GM18868 (cell line): ENCODE data around the gene TUT7.
"Not testable (repeated sequence)": the region's sequence is repeated elsewhere in the genome, so short reads cannot be mapped to it uniquely, and the experiment has no call there.

ENCODE experiments used
- ATAC-seq: cut with Tn5 transposase; IDR thresholded peaks from one replicate; pipeline ENCODE4 v1.9.1; 2021; ENCODE audit warnings: mild to moderate bottlenecking, moderate library complexity; ENCODE audit not compliant: unreplicated experiment

The TUT7 gene, protein sequence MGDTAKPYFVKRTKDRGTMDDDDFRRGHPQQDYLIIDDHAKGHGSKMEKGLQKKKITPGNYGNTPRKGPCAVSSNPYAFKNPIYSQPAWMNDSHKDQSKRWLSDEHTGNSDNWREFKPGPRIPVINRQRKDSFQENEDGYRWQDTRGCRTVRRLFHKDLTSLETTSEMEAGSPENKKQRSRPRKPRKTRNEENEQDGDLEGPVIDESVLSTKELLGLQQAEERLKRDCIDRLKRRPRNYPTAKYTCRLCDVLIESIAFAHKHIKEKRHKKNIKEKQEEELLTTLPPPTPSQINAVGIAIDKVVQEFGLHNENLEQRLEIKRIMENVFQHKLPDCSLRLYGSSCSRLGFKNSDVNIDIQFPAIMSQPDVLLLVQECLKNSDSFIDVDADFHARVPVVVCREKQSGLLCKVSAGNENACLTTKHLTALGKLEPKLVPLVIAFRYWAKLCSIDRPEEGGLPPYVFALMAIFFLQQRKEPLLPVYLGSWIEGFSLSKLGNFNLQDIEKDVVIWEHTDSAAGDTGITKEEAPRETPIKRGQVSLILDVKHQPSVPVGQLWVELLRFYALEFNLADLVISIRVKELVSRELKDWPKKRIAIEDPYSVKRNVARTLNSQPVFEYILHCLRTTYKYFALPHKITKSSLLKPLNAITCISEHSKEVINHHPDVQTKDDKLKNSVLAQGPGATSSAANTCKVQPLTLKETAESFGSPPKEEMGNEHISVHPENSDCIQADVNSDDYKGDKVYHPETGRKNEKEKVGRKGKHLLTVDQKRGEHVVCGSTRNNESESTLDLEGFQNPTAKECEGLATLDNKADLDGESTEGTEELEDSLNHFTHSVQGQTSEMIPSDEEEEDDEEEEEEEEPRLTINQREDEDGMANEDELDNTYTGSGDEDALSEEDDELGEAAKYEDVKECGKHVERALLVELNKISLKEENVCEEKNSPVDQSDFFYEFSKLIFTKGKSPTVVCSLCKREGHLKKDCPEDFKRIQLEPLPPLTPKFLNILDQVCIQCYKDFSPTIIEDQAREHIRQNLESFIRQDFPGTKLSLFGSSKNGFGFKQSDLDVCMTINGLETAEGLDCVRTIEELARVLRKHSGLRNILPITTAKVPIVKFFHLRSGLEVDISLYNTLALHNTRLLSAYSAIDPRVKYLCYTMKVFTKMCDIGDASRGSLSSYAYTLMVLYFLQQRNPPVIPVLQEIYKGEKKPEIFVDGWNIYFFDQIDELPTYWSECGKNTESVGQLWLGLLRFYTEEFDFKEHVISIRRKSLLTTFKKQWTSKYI (N-terminal part only)

GRCh38 chr9:86354011-86354817, at the start of gene TUT7:
TUT7 (minus strand) TSS chr9:86354410; CDS start chr9:86353199, 1,211 bp downstream.
- peak; percentile 83 for ATAC-seq

DNA sequence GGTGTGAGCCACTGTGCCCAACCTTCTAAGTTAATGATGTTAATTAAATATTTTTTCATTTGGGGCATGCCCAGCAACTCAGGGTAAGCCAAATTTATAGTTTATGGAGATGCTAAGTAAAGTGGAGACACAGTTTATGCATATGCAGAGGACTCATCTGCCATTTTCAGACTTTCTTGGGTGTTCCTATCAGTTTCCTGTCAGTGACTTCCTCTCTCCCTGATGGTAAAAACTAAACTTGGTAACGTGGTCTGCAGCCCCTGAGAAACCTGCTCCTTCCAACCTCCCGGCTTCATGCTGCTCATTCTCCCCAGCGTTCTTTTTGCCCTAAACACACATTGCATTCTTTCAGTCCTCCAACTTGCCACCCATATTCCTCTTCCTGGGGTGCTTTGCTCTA, 48.4 kb upstream of the TUT7 start:
- no peak for ATAC-seq

DNA sequence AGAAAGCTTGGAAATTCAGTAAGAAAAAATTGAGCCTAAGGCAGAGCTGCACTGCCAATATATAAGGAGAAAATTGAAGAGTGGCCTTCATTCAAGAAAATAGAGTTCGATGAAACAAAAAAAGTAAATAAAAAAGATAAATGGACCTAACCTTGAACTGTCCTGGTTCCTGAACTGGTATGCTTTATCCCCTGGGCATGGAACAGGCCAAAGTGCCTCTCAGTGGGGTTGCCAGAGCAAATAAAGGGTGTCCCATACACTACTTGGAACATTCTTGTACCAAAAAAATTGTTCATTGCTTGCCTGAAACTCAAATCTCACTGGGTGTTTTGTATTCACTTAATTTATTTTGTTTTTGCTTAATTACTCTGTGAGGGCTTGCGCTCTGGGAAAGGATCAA, 42.2 kb upstream of the TUT7 start:
- no peak for ATAC-seq

- ATAC-seq: not testable (repeated sequence)
These were observed 36.0 kb upstream of the TUT7 start for GRCh38 chr9:86390184-86390583.

DNA sequence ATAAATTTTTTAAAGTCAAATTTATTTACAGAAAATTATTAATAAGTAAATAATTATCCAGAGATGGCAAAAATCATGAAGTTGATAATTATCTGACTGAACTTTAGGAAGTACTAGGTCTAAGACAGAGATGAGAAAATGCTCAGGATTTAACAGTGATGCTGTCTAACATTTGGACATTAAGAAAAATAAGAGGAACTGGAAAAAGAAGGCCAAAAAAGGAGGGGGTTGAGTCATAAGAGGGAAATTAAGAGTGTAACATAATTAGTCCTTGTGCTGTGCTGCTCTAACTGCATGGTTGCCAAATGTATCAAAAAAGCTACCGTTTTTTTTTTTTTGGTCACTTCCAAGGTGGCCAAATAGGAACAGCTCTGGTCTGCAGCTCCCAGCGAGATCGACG, 35.4 kb upstream of the TUT7 start:
- no peak for ATAC-seq

DNA sequence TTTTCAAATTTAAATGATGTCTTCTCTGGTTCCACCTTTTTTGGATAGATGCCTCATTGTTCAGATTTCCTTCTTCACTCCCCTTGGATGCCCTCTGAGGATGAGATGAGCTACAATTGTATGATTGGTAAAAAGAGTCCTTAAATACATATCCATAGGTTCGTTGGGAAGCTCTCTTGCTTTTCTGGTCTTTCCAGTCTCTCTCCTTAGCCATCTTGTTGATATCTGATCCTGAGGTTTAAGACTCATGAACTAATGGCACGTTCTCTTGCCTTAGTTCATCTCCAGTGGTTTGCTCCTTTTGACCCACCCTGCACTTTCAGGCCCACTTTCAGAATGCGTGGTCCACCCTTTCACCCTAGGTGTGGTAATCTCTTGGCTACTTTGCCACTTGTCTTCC, 33.2 kb upstream of the TUT7 start:
- no peak for ATAC-seq

DNA sequence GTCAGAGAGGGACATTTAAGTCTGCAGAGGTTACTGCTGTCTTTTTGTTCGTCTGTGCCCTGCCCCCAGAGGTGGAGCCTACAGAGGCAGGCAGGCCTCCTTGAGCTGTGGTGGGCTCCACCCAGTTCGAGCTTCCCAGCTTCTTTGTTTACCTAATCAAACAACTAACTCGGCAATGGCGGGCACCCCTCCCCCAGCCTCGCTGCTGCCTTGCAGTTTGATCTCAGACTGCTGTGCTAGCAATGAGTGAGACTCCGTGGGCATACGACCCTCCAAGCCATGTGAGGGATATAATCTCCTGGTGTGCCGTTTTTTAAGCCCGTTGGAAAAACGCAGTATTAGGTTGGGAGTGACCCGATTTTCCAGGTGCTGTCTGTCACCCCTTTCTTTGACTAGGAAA, 28.8 kb upstream of the TUT7 start:
- ATAC-seq: not testable (repeated sequence)

DNA sequence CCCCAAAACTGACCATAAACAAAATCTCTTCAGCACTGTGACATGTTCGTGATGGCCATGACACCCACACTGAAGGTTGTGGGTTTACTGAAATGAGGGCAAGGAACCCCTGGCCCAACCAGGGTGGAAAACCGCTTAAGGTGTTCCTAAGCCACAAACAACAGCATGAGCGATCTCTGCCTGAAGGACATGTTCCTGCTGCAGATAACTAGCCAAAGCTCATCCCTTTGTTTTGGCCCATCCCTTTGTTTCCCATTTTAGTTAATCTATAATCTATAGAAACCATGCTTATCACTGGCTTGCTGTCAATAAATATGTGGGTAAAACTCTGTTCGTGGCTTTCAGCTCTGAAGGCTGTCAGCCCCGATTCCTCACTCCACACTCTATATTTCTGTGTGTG, 21.8 kb upstream of the TUT7 start:
- ATAC-seq: no peak

DNA sequence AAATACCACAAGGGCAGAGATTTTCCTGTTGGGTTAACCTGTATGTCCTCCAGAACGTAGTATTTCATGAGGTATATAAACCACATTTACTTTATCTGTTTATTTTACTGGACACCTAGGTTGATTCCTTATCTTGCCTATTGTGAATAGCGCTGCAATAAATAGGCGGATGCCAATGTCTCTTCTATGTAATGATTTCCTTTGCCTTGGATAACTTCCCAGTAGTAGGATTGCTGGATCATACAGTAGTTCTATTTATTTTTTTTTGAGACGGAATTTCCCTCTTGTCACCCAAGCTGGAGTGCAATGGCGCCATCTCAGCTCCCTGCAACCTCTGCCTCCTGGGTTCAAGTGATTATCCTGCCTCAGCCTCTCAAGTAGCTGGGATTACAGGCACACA, 15.6 kb upstream of the TUT7 start:
- ATAC-seq: no peak

DNA sequence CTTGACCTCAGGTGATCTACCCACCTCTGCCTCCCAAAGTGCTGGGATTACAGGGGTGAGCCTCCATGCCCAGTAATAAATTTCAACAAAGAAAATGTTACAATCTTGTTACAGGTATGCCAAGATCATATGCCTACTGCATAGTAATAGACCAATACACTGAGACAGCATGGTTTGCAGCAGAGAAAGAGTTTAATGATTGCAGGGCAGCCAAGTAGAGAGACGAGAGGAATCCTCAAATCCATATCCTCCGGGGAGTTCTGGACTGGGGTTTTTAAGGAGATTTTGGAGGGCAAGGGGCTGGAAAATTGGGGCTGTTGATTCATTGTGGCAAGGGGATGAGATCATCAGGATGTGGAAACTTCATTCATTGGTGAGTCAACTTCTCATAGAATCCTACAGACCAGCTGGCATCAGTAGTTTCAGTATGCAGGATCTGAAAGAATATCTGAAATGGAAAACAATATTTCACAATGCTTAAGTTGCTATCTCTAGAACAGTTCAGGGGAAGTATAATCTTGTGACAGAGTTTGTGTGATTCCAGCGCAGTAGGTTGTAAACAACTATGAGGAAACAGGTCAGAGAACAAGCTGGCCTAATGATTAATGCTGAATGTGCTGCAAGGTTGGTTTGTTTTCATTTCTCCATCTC, 14.8 kb upstream of the TUT7 start:
- ATAC-seq: no peak

- no peak for ATAC-seq
These were observed 7.0 kb upstream of the TUT7 start for GRCh38 chr9:86361176-86361575.

- no peak for ATAC-seq
These were observed 5.1 kb upstream of the TUT7 start for GRCh38 chr9:86359151-86359879.

GRCh38 chr9:86356871-86357866, 3.0 kb upstream of the TUT7 start:
- ATAC-seq: no peak

DNA sequence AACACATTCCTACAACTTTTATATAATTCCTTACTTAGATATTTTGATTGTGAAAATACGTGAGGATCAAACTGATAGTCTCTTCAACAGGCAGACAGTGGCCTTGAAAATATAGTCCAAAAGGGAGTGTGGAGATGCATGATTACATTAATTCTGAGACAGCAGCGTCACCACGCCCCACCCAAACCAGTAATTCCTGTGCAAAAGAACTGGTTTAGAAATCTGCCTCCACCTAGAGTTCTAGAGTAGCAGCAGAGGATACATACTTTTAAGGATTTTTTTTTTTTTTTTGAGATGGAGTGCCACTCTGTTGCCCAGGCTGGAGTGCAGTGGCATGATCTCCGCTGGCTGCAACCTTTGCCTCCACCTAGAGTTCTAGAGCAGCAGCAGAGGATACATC, 1.6 kb upstream of the TUT7 start:
- no peak for ATAC-seq

- no peak for ATAC-seq
These were observed 654 bp upstream of the TUT7 start for GRCh38 chr9:86354818-86355309.

- ATAC-seq: no peak
These were observed 577 bp downstream of the TUT7 start for GRCh38 chr9:86353655-86354010.

DNA sequence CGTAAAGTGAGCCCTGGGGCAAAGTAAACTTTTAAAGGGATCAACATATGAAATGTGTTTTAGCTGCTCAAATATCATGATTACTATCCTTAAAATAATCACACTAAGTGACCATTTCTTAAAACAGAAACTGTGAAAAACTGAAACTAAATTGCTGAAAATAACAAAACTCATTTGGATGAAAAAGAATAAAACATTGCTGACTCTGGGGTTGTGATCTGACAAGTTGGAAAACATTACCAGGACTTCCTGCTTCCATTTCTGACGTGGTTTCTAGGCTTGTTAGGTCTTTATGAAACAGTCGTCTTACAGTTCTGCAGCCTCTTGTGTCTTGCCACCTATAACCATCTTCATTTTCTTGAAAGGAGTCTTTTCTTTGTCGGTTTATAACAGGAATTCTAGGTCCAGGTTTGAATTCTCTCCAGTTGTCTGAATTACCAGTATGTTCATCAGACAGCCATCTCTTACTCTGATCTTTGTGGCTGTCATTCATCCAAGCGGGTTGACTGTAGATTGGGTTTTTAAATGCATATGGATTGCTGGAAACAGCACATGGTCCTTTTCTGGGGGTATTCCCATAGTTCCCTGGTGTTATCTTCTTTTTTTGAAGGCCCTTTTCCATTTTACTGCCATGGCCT, 1.7 kb downstream of the TUT7 start:
- ATAC-seq: no peak
